Glutamatergic neuron (in vitro differentiated cells): ENCODE results near the gene RBM19. TPM values are rescaled to one million over a fixed set of nuclear protein-coding genes. Genes with fewer than 3 reads are reported as not detected.

Experiments
- DNase-seq: peaks from one replicate; pipeline ENCODE4 v3.0.0; 2022
- H3K27ac Mint-ChIP-seq: one replicate; pipeline ENCODE4 v1.8.0; 2020; ENCODE audit warnings: mild to moderate bottlenecking, mixed read lengths, inconsistent platforms; ENCODE audit not compliant: unreplicated experiment
- H3K27me3 Mint-ChIP-seq: one replicate; pipeline ENCODE4 v1.8.0; 2020; ENCODE audit warnings: mild to moderate bottlenecking, moderate library complexity, mixed read lengths, inconsistent platforms; ENCODE audit not compliant: unreplicated experiment
- H3K36me3 Mint-ChIP-seq: one replicate; pipeline ENCODE4 v1.8.0; 2020; ENCODE audit warnings: mild to moderate bottlenecking, mixed read lengths, inconsistent platforms; ENCODE audit not compliant: unreplicated experiment
- H3K4me1 Mint-ChIP-seq: one replicate; pipeline ENCODE4 v1.8.0; 2020; ENCODE audit warnings: mild to moderate bottlenecking, low read depth, mixed read lengths, inconsistent platforms; ENCODE audit not compliant: unreplicated experiment
- H3K4me3 Mint-ChIP-seq: one replicate; pipeline ENCODE4 v1.8.0; 2020; ENCODE audit warnings: mild to moderate bottlenecking, mixed read lengths, inconsistent platforms; ENCODE audit not compliant: unreplicated experiment
- H3K9me3 Mint-ChIP-seq: one replicate; pipeline ENCODE4 v1.8.0; 2020; ENCODE audit warnings: mild to moderate bottlenecking, moderate library complexity, mixed read lengths, inconsistent platforms; ENCODE audit not compliant: unreplicated experiment
- CTCF ChIP-seq: fragments of 200-600 bp; sonication (generic); IDR thresholded peaks from one replicate; pipeline ENCODE4 v1.5.0; 2021; ENCODE audit not compliant: partially characterized antibody, unreplicated experiment
- total RNA-seq: library from RNA; stranded (reverse); fragmentation: NEBNext Ultra II Directional; extraction: Animal tissue kit (Norgen Biotek cat#: 25700); gene quantifications from one replicate; pipeline ENCODE4 v1.2.1, GENCODE V29; 2021; ENCODE audit not compliant: unreplicated experiment

The RBM19 gene
- total RNA-seq, 1 donor from 2014 or later = 27.4 TPM

- H3K4me3 Mint-ChIP-seq = no peak overlapping the region
- peaks cover 4% of the 10 kb centered on the region for H3K27me3 Mint-ChIP-seq
- no peak for DNase-seq
- H3K27ac Mint-ChIP-seq = no peak overlapping the region
- H3K4me1 Mint-ChIP-seq = no peaks in the 10 kb centered on the region
- H3K36me3 Mint-ChIP-seq = no peaks in the 10 kb centered on the region
- no peaks in the 10 kb centered on the region for H3K9me3 Mint-ChIP-seq
- TF ChIP-seq CTCF = no peak
These were observed 45.6 kb upstream of the RBM19 start for GRCh38 chr12:114011711-114012110.

GRCh38 chr12:114006482-114007425 lies 40.6 kb upstream of the RBM19 start:
- no peak for DNase-seq

GRCh38 chr12:114004402-114004801 lies 38.3 kb upstream of the RBM19 start:
- DNase-seq = no peak
- H3K4me3 Mint-ChIP-seq = no peak overlapping the region
- peaks cover 6% of the 10 kb centered on the region for H3K27me3 Mint-ChIP-seq
- H3K9me3 Mint-ChIP-seq = peaks cover 3% of the 10 kb centered on the region
- no peak overlapping the region for H3K27ac Mint-ChIP-seq
- TF ChIP-seq CTCF = no peak
- H3K36me3 Mint-ChIP-seq = peaks cover 7% of the 10 kb centered on the region
- H3K4me1 Mint-ChIP-seq = no peaks in the 10 kb centered on the region

More at GRCh38 chr12:114006482-114007425, 40.6 kb upstream of the RBM19 start:
- Mint-ChIP-seq H3K4me3 (no peak overlapping the region), H3K4me1 (no peaks in the 10 kb centered on the region), H3K36me3 (no peaks in the 10 kb centered on the region), H3K27me3 (peaks cover 4% of the 10 kb centered on the region), H3K27ac (no peak overlapping the region), H3K9me3 (no peaks in the 10 kb centered on the region)
- no peak for TF ChIP-seq CTCF

GRCh38 chr12:114003286-114003685 lies 37.2 kb upstream of the RBM19 start:
- Mint-ChIP-seq H3K27ac (no peak overlapping the region), H3K4me1 (no peaks in the 10 kb centered on the region), H3K4me3 (no peak overlapping the region), H3K36me3 (peaks cover 7% of the 10 kb centered on the region), H3K27me3 (peaks cover 3% of the 10 kb centered on the region), H3K9me3 (peaks cover 5% of the 10 kb centered on the region)
- TF ChIP-seq CTCF = no peak
- no peak for DNase-seq
